ENCODE data around the gene RNH1.

RNH1 gene

GRCh38 chr11:497565-498296 lies 9.3 kb downstream of the RNH1 start:
- no peak for DNase-seq

- DNase-seq: no peak
Measured at GRCh38 chr11:496834-497564, 10.0 kb downstream of the RNH1 start.

DNA sequence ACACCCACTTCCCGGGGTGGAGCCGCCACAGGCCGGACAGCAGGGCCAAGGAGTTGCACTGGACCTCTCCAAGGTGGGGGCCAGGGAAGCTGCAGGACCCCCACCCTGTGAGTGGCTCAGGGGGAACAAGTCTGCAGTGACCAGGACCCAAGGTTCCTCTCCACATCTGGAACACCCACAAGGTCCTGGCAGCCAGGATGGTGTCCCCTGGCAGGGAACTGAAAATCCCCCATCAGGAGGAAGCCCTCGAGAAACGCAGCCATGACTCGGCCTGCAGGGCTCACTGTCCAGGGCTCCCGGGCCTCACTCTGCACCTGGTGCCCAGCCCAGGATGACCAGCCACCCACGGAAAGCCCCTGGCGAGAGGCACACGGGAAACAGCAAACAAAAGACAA lies 11.5 kb downstream of the RNH1 start:
- no peak for DNase-seq

- DNase-seq: no peak
Measured at GRCh38 chr11:494761-495536, 12.1 kb downstream of the RNH1 start.

- no peak for DNase-seq
Measured at GRCh38 chr11:492427-493226, 14.4 kb downstream of the RNH1 start.

DNA sequence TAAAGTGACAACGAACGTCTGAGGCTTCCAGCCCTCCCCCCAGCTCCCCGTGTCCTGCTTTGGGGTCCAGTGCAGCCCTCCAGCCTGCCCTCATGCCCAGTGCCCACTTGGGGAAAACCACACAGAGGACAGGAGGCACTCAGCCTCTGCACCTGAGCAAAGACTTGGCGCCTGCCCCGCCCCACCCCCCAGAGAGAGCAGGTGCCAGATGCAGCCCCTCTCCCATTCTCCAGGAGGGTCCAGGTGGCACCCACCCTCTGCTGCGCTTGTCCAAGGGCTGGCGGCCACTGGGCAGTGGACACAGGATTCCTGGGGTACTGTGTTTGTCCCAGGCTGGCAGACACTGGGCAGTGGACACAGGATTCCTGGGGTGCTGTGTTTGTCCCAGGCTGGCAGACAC lies 15.7 kb downstream of the RNH1 start:
- no peak for DNase-seq

- no peak for DNase-seq
Measured at GRCh38 chr11:490930-491260, 16.1 kb downstream of the RNH1 start.

DNA sequence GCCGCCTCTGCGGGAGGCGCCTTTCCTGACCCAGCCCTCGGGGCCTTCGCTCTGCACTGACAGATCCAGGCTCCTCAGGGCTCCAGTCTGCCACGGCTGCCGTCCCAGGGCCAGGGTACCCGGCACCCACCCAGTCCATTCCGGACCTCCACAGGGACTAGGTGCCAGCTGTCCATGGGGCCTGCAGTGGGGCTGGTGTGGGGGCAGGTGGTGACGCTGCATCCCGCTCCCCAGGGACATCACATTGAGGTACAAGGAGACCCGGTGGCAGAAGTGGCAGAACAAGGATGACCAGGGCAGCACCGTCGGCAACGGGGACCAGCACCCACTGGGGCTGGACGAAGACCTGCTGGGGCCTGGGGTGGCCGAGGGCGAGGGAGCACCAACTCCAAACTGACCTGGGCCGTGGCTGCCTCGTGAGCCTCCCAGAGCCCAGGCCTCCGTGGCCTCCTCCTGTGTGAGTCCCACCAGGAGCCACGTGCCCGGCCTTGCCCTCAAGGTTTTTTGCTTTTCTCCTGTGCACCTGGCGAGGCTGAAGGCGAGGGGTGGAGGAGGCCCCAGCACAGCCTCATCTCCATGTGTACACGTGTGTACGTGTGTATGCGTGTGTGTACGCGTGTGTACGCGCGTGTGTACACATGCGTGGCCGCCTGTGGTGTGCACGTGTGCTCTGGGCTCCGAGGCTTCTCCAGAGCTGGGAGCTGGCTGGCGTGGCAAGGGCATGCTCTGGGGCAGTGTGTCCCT lies 16.7 kb downstream of the RNH1 start:
- DNase-seq: no peak

GRCh38 chr11:489610-490185 lies 17.3 kb downstream of the RNH1 start:
- no peak for DNase-seq

DNA sequence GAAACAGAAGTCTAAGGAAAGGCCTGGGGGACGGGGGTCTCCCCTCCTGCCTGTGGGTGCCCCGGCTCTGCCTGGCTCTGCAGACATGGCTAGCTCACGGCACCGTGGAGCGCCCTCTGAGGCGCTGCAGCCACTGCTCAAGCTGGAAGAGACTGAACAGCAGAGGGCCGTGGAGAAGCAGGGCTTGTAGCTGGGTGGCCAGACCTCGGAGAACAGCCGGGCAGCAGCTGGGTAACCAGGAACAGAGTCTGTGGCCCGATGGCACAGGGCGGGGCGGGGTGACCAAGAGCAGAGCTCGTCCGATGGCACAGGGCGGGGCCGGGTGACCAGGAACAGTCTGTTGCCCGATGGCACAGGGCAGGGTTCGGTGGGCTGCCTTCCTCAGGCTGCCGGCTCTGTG lies 18.1 kb downstream of the RNH1 start:
- no peak for DNase-seq

- no peak for DNase-seq
Measured at GRCh38 chr11:488579-488978, 18.5 kb downstream of the RNH1 start.

- DNase-seq: no peak
Measured at GRCh38 chr11:488062-488461, 19.0 kb downstream of the RNH1 start.

DNA sequence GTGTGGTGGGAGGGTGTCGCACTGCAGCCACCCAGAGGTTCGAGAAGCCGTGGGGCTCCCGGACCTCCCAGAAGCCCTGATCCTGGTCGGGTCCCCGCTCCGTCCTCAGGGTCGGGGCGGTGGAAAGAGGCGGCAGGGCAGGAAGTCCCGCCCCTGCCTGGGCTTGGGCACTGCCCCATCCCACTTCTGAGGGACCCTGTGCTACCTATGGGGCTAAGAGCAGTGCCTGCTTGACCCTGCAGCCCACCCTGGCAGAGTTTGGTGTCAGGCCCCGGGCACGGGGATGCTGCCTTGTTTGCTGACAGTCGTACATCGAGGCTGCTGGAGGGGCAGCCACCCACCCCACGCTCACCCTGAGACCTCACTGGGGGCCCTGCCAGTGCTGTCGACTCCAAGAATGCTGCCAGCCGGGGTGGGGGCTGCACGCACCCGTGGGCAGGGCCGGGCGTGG lies 19.4 kb downstream of the RNH1 start:
- DNase-seq: no peak

GRCh38 chr11:486189-486588 lies 20.9 kb downstream of the RNH1 start:
- DNase-seq: no peak

DNA sequence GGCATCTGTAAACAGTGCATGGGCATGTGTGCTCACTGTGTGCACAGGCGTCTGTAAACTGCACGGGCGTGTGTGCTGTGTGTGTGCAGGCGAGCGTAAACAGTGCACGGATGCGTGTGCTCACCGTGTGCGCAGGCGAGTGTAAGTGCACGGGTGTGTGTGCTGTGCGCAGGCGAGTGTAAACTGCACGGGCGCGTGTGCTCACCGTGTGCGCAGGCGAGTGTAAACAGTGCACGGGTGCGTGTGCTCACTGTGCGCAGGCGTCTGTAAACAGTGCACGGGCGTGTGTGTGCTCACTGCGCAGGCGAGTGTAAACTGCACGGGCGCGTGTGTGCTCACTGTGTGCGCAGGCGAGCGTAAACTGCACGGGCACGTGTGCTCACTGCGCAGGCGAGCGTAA lies 22.4 kb downstream of the RNH1 start:
- no peak for DNase-seq

DNA sequence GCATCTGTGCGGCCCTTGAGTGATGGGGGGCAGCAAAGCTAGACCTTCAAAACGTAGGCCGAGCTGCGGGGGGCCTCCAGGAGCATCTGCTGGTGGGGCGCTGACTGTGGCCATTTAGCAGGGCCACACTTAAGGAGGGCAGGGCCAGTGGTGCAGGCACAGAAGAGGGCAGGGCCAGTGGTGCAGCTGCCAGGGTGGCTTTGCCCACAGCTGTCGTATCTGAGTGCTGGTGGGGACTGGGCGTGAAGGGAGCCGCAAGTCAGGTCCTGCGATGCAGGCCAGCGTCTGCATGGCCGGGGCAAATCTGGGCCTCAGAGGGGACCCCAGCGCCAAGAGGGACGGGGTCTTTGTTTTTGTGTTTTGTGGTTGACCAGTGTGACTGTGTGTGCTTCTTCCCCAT lies 27.7 kb downstream of the RNH1 start:
- DNase-seq: no peak

GRCh38 chr11:477052-477715 lies 29.9 kb downstream of the RNH1 start:
- no peak for DNase-seq

DNA sequence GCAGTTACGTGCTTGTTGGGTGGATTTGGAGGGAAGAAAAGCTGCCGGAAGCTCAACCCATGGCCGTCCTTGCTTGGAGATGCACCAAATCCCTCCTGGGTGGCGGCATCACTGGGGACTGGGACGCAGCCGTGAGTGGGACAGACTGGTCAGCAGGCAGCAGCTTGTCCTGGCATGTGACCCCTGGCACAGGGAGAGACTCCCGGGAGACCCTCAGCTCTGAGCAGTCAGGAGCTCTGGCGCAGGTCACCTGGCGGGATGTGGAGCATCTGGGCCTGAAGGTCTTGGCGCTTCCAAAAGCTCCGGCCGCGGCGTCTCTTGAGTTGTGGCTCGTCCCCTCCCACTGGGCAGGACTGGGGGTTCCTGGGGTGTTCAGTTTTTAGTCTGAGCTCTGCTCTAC lies 30.6 kb downstream of the RNH1 start:
- no peak for DNase-seq

GRCh38 chr11:475941-476340 lies 31.1 kb downstream of the RNH1 start:
- DNase-seq: no peak

GRCh38 chr11:474914-475506 lies 32.0 kb downstream of the RNH1 start:
- DNase-seq: no peak
